ENCODE results near the gene ARSA.
"Not testable (repeated sequence)": the region's sequence is repeated elsewhere in the genome, so short reads cannot be mapped to it uniquely, and the experiment has no call there.

ARSA gene

DNA sequence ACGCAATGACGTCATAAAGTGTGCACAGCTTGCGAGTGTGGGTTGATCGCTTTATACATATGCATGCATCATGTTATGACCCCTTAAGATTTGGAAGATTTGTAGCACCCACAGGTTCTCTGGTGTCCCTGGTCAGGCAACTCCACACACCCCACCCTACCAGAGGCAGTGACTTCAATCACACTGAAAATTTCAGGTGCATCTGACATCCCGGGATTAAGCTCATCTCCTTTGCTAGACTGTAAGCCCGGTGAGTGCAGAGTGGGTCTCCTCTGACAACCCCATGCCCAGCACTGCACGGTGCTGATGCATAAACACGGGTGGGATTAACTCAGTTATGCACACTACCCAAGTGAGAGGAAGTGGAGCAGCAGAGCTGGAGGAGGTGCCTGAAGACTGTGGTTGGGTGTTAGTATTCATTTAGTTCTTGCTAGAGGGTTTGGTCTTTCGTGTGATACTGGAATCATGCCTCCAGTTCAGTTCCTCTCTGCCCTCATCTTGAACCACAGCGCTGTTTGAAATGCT, 6.5 kb downstream of the ARSA start:
- DNase-seq = no peak

DNA sequence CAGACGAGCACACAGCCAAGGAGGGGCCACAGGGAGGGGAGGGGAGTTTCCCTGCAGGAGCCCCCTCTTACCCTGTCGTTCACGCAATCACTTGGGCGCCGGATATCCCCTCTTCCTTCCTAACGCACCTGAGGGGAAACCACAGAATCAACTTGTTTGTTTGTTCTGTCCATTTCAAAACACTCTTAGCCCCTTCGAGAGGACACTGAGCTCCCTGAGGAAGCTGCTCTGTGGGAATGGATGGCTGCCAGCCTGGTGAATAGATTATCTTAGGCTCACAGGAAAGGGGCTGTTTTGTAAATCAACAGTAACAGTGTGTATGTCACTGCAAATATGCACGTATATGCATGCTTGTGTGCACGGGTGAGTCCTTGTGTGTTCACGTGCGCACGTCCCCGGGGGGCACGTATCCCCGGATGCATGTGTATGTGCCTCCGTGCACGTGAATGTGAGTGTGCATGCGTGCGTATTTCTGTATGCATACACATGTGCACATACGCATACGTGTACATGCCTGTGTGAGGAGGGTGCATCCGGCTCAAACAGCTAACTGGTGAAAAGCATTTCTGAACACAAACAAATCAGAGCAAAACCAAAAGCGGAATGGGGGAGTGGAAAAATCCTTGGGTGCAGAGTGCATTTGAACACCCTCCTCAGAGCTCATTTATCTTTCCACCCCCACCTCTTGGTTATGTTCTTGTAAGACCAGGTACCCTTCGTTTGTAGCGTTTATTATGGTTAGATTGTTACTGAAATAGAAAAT, 7.2 kb downstream of the ARSA start:
- DNase-seq = no peak

DNA sequence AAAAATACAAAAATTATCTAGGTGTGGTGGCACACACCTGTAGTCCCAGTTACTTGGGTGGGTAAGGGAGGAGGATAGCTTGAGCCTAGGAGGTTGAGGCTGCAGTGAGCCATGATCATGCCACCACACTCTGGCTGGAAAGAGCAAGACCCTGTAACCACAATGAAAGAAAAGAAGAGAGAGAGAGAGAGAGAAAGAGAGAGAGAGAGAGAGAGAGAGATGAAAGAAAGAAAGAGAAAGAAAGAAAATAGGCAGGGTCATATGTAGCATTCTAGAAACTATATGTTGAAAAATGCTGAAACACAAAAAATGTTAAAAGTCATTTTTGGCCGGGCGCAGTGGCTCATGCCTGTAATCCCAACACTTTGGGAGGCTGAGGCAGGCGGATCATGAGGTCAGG, 13.7 kb downstream of the ARSA start:
- DNase-seq = not testable (repeated sequence)

DNA sequence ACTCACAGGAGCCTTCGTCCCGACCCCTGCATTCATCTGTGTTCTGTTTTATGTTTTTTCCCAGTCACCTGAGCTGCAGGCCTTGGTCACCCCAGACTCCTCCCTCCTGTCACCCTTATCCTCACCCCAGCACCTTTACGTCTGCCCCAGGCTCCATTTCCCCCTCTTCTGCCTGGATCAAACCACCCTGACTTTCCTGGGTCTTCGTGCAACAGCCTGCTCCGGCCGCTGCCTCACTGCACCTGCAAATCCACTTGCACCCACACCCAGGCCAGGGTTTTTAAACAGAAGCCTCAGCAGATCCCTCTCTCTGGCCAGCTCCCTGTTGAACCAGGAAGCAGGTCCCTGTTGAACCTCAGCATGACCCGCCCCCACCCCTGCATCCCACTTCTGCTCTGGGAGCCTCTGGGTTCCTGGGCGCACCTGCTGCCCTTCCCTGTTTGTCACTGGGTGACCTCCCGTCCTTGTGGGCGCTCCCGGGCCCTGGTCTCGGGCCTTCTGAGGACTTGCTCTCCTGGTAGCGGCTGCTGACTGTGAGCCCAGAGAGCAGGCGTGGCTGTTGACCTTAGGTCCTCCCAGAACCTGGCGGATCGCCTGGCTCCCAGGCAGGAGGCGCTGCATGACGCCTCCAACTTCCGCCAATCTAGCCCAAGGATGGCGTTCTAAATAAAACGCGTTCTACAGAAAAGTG, 14.5 kb downstream of the ARSA start:
- no peak for DNase-seq

DNA sequence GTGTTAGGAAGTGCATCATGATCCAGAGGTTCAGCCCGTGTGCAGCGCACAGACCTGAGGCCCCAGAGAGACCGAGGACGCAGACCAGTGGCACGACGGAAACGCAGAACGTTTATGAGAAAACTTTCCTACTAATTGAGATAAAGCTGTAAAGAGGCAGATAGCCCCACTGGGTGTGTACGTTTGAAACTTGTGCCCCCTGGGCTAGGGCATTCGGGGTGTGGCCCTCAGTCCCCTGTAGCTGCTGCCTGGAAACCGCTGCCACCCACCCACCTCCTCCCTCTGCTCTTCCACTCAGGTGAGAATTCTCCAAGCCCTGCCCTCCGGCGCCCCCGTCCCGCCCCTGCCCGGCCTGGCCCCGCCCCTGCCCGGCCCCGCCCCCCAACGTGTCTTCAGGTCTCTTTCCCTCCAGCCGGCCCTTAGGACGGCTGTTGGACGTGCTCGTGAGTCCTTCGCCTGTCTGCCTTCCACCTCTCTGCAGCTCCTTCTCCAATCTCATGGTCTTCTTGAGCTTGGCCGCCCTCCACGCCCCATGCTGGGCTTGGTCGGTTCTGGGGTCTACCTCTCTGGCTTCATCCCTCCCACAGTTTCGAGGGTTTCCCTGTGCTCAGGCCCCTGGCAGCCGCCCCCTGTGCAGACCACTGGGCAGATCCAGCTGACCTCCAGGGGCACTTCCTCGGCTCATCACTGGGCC, 15.3 kb downstream of the ARSA start:
- DNase-seq = no peak

DNA sequence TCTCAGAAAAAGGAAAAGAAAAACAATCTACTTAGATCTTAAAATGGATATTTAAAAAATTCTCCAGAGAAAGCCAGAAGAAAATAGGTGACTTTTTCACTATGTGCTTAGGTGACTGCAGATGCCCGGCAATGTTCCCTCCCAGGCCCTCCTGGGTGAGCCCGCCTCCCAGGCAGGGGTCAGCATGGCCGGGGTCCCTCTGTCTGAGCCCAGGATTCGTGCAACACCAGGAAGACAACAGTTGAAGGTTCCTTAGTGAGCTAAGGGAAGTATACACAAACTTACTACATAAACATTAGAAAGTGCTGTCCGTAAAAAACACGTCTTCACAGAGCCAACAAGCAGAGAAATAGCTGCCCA, 15.8 kb downstream of the ARSA start:
- no peak for DNase-seq

DNA sequence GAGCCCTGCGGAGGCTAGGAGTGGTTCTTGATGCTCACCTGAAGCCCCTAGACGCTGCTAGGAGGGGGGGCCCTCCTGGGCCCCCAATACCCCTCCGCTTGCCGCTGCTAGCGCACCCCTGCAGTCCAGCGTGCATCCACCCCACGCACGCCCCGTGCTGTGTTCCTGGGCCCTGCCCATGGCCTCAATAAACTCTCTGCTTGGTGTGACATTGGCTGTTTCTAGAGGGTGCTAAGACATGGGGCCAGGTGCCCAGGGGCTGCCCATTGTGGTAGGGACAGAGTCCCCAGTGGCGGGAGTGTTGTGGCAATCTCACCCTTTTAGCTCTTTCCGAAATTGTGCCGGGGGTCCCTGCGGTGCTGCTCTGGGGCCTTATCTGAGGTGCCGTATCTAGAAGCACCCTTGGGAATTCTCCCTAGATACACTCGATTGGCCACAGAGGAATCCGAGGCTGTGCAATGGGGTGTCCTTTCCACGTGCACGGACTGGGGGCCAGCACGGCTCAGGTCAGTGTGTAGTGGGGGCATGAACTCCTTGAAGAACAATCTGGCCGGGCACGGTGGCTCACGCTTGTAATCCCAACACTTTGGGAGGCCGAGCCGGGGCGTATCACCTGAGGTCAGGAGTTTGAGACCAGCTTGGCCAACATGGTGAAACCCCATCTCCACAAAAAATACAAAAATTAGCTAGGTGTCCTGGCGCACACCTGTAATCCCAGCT, 16.5 kb downstream of the ARSA start:
- no peak for DNase-seq

DNA sequence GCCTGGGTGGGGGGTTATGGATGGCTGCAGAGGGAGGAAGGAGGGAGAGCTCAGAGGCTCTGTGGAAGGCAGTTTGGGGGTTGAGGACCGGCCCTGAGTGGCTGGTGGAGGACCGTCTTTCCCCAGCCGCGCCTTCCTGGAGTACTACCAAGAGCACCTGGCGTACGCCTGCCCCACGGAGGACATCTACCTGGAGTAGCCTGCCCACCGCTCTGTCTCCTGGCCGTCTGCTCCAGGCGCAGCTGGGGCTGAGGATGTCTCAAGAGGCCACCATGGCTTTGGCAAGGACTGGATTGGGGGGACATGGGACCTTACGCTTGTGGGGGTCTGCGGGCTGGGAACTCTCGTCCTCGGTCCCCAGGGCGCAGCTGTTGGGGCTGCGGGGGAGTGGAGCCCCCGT, 17.4 kb downstream of the ARSA start:
- DNase-seq = no peak

DNA sequence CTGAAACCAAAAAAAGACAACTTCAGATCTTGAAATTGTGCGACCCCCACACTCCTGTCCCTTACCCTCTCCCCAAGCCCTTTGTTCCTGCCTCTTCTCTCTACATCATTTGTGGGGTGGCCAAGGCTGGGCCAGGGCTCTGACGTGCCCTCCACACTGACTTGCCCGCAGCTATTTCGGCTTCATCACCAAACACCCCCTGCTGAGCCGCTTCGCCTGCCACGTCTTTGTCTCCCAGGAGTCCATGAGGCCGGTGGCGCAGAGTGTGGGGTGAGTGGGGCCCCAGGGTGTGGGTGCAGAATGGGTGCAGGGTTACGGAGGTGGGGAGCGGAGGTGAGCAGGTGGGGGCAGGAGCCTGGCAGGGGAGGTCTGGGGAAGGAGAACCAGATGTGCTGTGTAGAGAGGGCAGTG, 17.9 kb downstream of the ARSA start:
- no peak for DNase-seq

DNA sequence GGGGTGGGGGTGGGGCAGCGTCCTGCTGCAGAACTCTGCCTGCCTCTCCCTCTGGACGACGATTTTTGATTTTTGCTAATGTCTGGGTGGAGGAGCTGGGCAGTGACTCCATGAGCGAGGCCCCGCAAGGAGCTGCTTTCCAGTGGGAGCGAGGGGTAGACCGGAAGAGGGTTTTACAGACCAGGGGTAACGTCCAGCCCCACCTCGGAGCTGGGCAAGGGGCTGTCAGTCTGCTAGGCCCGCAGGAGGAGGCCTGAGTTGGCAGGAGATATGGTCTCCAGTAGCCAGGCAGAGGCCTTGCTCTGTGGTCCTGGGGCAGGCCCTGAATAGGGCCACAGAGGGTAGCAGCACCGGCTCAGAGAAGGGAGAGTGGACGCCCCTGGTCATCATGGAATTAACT, 18.4 kb downstream of the ARSA start:
- DNase-seq = no peak

DNA sequence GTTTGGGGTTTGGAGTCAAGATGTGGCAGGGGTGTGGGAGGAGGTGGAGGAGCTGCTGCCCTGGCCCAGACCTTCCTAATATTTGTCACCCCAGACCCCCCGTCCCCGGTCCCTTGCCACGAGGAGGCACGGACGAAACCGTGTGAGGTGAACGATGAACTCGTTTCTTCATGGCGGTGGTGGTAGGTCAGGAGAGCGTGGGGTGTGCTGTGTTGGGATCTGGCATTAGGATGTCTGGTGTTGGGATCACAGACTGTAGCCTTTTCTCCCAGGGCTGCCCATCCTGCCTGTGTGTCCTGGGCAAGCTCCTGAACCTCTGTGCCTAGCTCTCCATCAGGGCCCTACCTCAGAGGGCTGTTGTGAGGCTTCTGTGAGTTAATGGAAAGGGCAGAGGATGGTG, 19.0 kb downstream of the ARSA start:
- DNase-seq = no peak

DNA sequence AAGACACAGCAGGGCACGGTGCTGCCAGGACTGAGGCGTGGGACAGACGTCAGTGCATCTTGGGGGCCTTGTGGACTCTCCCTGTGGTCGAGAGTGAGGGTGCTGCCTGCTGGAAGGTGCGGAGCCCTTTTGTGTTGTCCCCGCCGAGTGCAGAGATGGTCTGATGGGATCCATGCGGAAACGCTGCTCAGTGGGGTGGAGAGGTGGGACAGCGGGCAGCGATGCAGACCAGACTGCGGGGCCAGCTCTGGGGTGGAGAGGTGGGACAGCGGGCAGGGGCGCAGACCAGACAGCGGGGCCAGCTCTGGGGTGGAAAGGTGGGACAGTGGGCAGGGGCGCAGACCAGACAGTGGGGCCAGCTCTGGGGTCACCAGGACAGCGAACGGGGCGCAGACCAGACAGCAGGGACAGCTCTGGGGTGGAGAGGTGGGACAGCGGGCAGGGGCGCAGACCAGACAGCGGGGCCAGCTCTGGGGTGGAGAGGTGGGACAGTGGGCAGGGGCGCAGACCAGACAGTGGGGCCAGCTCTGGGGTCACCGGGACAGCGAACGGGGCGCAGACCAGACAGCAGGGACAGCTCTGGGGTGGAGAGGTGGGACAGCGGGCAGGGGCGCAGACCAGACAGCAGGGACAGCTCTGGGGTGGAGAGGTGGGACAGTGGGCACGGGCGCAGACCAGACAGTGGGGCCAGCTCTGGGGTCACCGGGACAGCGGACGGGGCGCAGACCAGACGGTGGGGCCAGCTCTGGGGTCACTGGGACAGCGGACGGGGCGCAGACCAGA, 19.7 kb downstream of the ARSA start:
- DNase-seq = not testable (repeated sequence)

DNA sequence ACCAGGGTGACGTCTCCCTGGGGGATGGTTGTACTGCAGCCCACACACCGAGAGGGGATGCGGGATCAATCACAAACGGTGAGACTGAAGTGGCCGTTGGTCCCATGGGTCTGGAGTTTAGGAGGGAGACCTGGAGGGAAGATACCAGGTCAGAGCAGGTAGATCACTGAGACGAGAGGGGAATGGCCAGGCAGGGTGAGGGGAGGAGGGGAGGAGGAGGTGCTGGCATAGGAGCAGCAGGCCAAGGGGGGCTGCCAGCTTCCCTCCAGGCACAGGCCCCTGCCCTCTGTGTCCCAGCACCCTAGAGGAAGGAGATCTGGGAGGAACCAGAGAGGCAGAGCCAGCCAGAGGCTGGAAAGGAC, 20.3 kb downstream of the ARSA start:
- DNase-seq = no peak

DNA sequence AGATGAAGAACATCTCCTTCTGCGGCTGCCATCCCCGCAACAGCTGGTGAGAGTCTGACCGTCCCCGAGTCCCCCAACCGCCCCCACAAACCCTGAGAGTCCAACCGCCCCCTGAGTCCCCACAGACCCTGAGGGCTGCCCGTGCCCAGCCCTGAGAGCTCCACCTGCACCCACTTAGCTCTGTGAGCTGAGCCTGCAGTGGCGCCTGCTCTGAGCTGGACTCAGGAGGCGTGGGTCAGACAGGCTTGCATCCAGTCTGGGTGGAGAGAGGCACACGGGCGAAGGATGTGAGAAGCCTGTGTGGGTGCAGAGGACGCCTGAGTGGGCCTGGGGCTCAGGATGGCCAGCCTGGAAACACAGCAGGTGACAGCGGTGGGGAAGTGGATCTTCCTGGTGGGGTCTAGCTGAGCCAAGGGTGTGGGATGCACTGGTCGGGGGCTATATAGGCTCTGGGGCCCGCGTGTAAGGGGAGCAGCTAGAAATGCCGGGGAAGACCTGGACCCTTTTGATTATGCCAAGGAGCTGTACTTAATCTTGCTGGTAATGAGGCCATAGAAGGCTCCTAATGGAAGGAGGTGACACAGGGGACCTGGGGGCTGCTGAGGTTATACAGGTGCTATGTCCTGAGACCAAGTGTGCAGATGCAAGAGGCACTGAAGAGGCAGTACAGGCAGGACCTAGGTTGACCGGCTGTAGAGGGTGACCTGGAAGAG, 20.9 kb downstream of the ARSA start:
- no peak for DNase-seq

DNA sequence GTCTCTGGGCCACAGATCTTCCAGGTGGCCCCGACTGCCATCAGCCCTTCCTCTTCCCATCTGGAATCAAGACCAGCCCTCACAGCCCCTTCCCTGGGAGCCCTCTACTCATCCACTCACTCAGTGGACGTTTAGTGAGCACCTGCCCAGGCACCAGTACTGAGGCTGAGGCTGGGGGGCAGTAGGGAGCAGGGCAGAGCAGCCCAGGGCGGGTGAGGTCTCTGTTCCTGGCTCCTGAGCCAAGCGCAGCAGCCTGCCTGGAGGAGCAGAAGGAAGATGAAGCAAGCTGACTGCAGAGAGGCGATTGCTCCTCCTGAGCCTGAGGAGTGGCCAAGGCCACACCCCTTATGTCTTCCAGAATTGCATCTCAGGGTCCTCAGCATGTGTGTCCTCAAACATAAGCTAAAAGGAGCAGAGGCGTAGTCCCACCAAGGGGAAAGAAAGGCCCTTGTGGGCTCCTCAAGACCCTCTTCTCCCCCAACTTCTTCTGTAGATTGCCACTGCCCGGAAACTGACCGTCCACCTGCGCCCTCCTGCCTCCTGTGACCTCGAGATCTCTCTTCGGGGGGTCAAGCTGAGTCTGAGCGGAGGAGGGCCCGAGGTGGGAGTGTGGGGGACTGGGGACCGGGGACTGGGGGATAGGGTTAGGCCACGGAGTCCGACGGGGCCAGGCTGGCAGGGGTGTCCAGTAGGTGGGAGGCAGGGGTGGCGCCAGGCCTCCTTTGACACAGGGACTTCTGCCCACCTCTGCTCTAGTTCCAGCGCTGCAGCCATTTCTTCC, 21.6 kb downstream of the ARSA start:
- DNase-seq = no peak

DNA sequence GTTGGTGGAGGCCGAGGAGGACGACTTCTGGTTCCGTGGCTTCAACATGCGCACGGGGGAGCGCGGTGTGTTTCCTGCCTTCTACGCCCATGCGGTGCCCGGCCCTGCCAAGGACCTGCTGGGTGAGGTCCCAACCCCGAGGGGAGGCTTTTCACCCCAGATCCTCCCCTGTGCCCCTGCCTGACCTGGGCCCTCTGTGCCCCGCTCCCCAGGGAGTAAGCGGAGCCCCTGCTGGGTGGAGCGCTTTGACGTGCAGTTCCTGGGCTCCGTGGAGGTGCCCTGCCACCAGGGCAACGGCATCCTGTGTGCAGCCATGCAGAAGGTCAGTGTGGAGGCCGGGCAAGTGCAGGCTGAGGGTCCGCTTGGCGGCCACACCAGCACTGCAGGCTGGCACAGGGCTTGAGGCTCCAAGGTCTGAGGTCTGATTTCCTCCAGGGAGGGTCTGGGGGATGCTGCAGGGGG, 22.3 kb downstream of the ARSA start:
- no peak for DNase-seq

DNA sequence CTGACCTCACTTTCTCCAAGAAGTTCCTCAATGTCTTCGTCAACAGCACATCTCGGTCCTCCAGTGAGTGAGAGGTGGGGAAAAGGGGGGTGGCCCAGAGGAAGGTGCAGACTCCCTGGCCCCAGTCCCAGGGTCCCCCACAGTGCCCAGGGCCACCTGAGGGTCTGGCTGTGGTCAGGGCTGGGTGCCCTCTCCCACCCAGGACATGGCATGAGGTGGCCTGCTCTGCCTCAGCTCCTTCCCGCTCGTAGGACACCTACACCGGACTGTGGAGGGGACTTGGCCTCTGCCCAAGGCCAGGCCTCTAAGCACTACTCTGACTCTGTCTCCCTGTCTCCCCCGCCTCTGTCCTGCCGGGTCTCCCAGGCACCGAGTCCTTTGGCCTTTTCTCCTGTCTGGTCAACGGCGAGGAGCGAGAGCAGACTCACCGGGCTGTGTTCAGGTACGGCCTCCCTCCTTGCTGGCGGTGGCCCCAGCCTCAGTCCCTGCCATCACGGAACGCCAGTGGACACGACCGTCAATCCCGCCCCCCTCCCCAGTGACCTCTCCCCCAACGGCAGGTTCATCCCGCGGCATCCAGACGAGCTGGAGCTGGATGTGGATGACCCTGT, 22.8 kb downstream of the ARSA start:
- no peak for DNase-seq

DNA sequence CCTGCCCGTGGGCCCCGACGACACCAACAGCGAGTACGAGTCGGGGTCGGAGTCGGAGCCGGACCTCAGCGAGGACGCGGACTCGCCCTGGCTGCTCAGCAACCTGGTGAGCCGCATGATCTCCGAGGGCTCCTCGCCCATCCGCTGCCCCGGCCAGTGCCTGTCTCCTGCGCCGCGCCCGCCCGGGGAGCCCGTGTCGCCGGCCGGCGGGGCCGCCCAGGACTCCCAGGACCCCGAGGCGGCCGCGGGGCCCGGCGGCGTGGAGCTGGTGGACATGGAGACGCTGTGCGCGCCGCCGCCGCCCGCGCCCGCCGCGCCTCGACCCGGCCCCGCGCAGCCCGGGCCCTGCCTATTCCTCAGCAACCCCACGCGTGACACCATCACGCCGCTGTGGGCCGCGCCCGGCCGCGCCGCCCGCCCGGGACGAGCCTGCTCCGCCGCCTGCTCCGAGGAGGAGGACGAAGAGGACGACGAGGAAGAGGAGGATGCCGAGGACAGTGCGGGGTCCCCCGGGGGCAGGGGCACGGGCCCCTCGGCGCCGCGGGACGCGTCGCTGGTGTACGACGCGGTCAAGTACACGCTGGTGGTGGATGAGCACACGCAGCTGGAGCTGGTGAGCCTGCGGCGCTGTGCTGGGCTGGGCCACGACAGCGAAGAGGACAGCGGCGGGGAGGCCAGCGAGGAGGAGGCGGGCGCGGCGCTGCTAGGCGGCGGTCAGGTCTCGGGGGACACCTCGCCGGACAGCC, 23.5 kb downstream of the ARSA start:
- DNase-seq = no peak

DNA sequence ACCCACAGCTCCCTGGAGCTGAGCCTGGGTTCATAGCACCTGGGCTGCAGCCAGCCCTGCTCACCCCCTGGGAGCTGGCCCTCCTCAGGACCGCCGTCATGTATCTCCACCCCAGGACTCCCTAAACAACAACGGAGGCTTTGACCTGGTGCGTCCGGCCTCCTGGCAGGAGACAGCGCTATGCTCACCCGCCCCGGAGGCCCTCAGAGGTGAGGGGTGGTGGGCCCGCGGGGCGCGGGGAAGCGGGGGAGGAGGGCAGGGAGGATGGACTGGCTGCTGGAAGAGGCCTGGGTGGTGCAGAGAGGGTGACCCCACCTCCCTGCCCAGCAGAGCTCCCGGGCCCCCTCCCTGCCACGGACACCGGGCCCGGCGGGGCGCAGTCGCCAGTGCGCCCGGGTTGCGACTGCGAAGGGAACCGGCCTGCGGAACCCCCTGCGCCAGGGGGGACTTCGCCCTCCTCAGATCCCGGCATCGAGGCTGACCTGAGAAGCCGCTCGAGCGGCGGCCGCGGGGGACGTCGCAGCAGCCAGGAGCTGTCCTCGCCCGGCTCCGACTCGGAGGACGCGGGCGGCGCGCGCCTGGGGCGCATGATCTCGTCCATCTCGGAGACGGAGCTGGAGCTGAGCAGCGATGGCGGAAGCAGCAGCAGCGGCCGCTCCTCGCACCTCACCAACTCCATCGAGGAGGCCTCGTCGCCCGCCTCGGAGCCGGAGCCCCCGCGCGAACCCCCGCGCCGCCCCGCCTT, 24.3 kb downstream of the ARSA start:
- no peak for DNase-seq
